Erythroblast (primary cell): Measurements from ENCODE around the gene TRIM69.
A peak's percentile ranks its signal among the peaks of the same experiment; 100 is the strongest.

Experiments used
- GATA1 ChIP-seq: IDR thresholded peaks from 2 replicates; pipeline ENCODE4 v1.6.1; 2011; ENCODE audit warnings: low read depth, mild to moderate bottlenecking, control low read depth, low read length, moderate library complexity
- POLR2A ChIP-seq: IDR thresholded peaks from 2 replicates; pipeline ENCODE4 v1.6.1; 2011; ENCODE audit warnings: mild to moderate bottlenecking, low read length

GRCh38 chr15:44728576-44729407 is 7.5 kb upstream of the TRIM69 start:
- TF ChIP-seq POLR2A, result peak; percentile 76
- no peak for TF ChIP-seq GATA1
